ENCODE data around the gene PTCHD4. TPM values are rescaled to one million over a fixed set of nuclear protein-coding genes. Genes with fewer than 3 reads are reported as not detected.
"Not testable (repeated sequence)": the region's sequence is repeated elsewhere in the genome, so short reads cannot be mapped to it uniquely, and the experiment has no call there.

Gene PTCHD4
- total RNA-seq, result not detected

- no peaks in the 10 kb centered on the region for H3K27me3 Mint-ChIP-seq
- H3K36me3 Mint-ChIP-seq (ENCODE audit: low read depth), result no peaks in the 10 kb centered on the region
- no peak for DNase-seq
- POLR2A ChIA-PET, result no interaction called here
- H3K4me3 Mint-ChIP-seq, result no peak within 1 kb of the TSS
- no peaks in the 10 kb centered on the region for H3K9me3 Mint-ChIP-seq
- CTCF ChIA-PET, result no interaction called here
- no peaks in the 10 kb centered on the region for H3K4me1 Mint-ChIP-seq
- no peak within 1 kb of the TSS for H3K27ac Mint-ChIP-seq
Measured at GRCh38 chr6:48111143-48111506, at the start of gene PTCHD4. Gene PTCHD4, minus strand, starts transcription at chr6:48111197. Its CDS starts 42,240 bp downstream, at chr6:48068957.

GRCh38 chr6:48151142-48151541, 40.1 kb upstream of the PTCHD4 start:
- POLR2A ChIA-PET, result no interaction called here
- Mint-ChIP-seq H3K27ac (no peak overlapping the region), H3K4me3 (no peak overlapping the region), H3K4me1 (no peaks in the 10 kb centered on the region), H3K27me3 (no peaks in the 10 kb centered on the region), H3K36me3 (ENCODE audit: low read depth) (no peaks in the 10 kb centered on the region), H3K9me3 (peaks cover 12% of the 10 kb centered on the region)
- CTCF ChIA-PET, result no interaction called here
- no peak for DNase-seq

- Mint-ChIP-seq H3K36me3 (ENCODE audit: low read depth) (no peaks in the 10 kb centered on the region), H3K27me3 (no peaks in the 10 kb centered on the region), H3K4me3 (no peak overlapping the region), H3K9me3 (peaks cover 12% of the 10 kb centered on the region), H3K27ac (no peak overlapping the region), H3K4me1 (no peaks in the 10 kb centered on the region)
- CTCF ChIA-PET, result no interaction called here
- POLR2A ChIA-PET, result no interaction called here
- DNase-seq, result no peak
Measured at GRCh38 chr6:48150701-48151100, 39.7 kb upstream of the PTCHD4 start.

- no peak for DNase-seq
- ChIA-PET POLR2A (no interaction called here), CTCF (no interaction called here)
- H3K27me3 Mint-ChIP-seq, result no peaks in the 10 kb centered on the region
- no peaks in the 10 kb centered on the region for H3K36me3 Mint-ChIP-seq (ENCODE audit: low read depth)
- H3K27ac Mint-ChIP-seq, result no peak overlapping the region
- no peak overlapping the region for H3K4me3 Mint-ChIP-seq
- H3K4me1 Mint-ChIP-seq, result no peaks in the 10 kb centered on the region
- H3K9me3 Mint-ChIP-seq, result no peaks in the 10 kb centered on the region
Measured at GRCh38 chr6:48147051-48147450, 36.1 kb upstream of the PTCHD4 start.

- no peak overlapping the region for H3K27ac Mint-ChIP-seq
- no peak for DNase-seq
- H3K36me3 Mint-ChIP-seq (ENCODE audit: low read depth), result no peaks in the 10 kb centered on the region
- no peaks in the 10 kb centered on the region for H3K9me3 Mint-ChIP-seq
- ChIA-PET CTCF (no interaction called here), POLR2A (no interaction called here)
- no peak overlapping the region for H3K4me3 Mint-ChIP-seq
- H3K4me1 Mint-ChIP-seq, result no peaks in the 10 kb centered on the region
- no peaks in the 10 kb centered on the region for H3K27me3 Mint-ChIP-seq
Measured at GRCh38 chr6:48144021-48144420, 33.0 kb upstream of the PTCHD4 start.

- Mint-ChIP-seq H3K36me3 (ENCODE audit: low read depth) (no peaks in the 10 kb centered on the region), H3K4me3 (no peak overlapping the region), H3K27ac (no peak overlapping the region), H3K4me1 (no peaks in the 10 kb centered on the region), H3K27me3 (no peaks in the 10 kb centered on the region), H3K9me3 (no peaks in the 10 kb centered on the region)
- CTCF ChIA-PET, result interaction anchor here (0.9 kb wide), 1 partner anchor 23 kb away, joined by 3 read pairs; no protein-coding TSS in a partner anchor
- POLR2A ChIA-PET, result no interaction called here
- no peak for DNase-seq
Measured at GRCh38 chr6:48141975-48142374, 31.0 kb upstream of the PTCHD4 start.

- no peaks in the 10 kb centered on the region for H3K36me3 Mint-ChIP-seq (ENCODE audit: low read depth)
- H3K27ac Mint-ChIP-seq, result no peak overlapping the region
- POLR2A ChIA-PET, result no interaction called here
- H3K4me3 Mint-ChIP-seq, result no peak overlapping the region
- DNase-seq, result no peak
- no peaks in the 10 kb centered on the region for H3K9me3 Mint-ChIP-seq
- no peaks in the 10 kb centered on the region for H3K27me3 Mint-ChIP-seq
- H3K4me1 Mint-ChIP-seq, result no peaks in the 10 kb centered on the region
- CTCF ChIA-PET, result no interaction called here
Measured at GRCh38 chr6:48139818-48140614, 29.0 kb upstream of the PTCHD4 start.

- DNase-seq, result no peak
- ChIA-PET CTCF (no interaction called here), POLR2A (no interaction called here)
- no peaks in the 10 kb centered on the region for H3K9me3 Mint-ChIP-seq
- no peaks in the 10 kb centered on the region for H3K27me3 Mint-ChIP-seq
- H3K27ac Mint-ChIP-seq, result no peak overlapping the region
- H3K4me1 Mint-ChIP-seq, result no peaks in the 10 kb centered on the region
- no peak overlapping the region for H3K4me3 Mint-ChIP-seq
- no peaks in the 10 kb centered on the region for H3K36me3 Mint-ChIP-seq (ENCODE audit: low read depth)
Measured at GRCh38 chr6:48136856-48137255, 25.9 kb upstream of the PTCHD4 start.

- H3K27me3 Mint-ChIP-seq, result no peaks in the 10 kb centered on the region
- no peak overlapping the region for H3K27ac Mint-ChIP-seq
- H3K4me3 Mint-ChIP-seq, result no peak overlapping the region
- H3K9me3 Mint-ChIP-seq, result no peaks in the 10 kb centered on the region
- ChIA-PET CTCF (no interaction called here), POLR2A (no interaction called here)
- H3K36me3 Mint-ChIP-seq (ENCODE audit: low read depth), result no peaks in the 10 kb centered on the region
- DNase-seq, result no peak
- no peaks in the 10 kb centered on the region for H3K4me1 Mint-ChIP-seq
Measured at GRCh38 chr6:48135323-48136084, 24.5 kb upstream of the PTCHD4 start.

GRCh38 chr6:48134246-48134645, 23.2 kb upstream of the PTCHD4 start:
- H3K27ac Mint-ChIP-seq, result no peak overlapping the region
- H3K9me3 Mint-ChIP-seq, result no peaks in the 10 kb centered on the region
- DNase-seq, result no peak
- POLR2A ChIA-PET, result no interaction called here
- no peaks in the 10 kb centered on the region for H3K36me3 Mint-ChIP-seq (ENCODE audit: low read depth)
- H3K27me3 Mint-ChIP-seq, result no peaks in the 10 kb centered on the region
- H3K4me3 Mint-ChIP-seq, result no peak overlapping the region
- CTCF ChIA-PET, result no interaction called here
- H3K4me1 Mint-ChIP-seq, result no peaks in the 10 kb centered on the region

GRCh38 chr6:48123601-48124000, 12.6 kb upstream of the PTCHD4 start:
- no peak for DNase-seq
- no peaks in the 10 kb centered on the region for H3K4me1 Mint-ChIP-seq
- H3K27me3 Mint-ChIP-seq, result no peaks in the 10 kb centered on the region
- ChIA-PET CTCF (no interaction called here), POLR2A (interaction anchor here (0.6 kb wide), 1 partner anchor 459 kb away, joined by 3 read pairs; no protein-coding TSS in a partner anchor)
- no peak overlapping the region for H3K4me3 Mint-ChIP-seq
- H3K9me3 Mint-ChIP-seq, result no peaks in the 10 kb centered on the region
- no peaks in the 10 kb centered on the region for H3K36me3 Mint-ChIP-seq (ENCODE audit: low read depth)
- no peak overlapping the region for H3K27ac Mint-ChIP-seq

- CTCF ChIA-PET, result not testable (repeated sequence)
Measured at GRCh38 chr6:48121983-48122749, 11.2 kb upstream of the PTCHD4 start.

More at GRCh38 chr6:48121983-48122749, 11.2 kb upstream of the PTCHD4 start:
- H3K9me3 Mint-ChIP-seq; H3K4me3 Mint-ChIP-seq; H3K27ac Mint-ChIP-seq; H3K4me1 Mint-ChIP-seq; POLR2A ChIA-PET; DNase-seq; H3K36me3 Mint-ChIP-seq (ENCODE audit: low read depth); H3K27me3 Mint-ChIP-seq: not testable (repeated sequence)

Data from activated CD4-positive, alpha-beta T cell treated with anti-CD3 and anti-CD28 coated beads, Interleukin-2, amount 10 ng/mL, durations not matched to agents 7 days and 5 days (primary cell).